Lung (tissue), 12 donors: ENCODE measurements around the gene CACNG3. TPM values are rescaled to one million over a fixed set of nuclear protein-coding genes. Genes with fewer than 3 reads are reported as not detected.
A peak's percentile ranks its signal among the peaks of the same experiment; 100 is the strongest.

ENCODE experiments used
- ATAC-seq: fragments of 200-7000 bp; cut with Tn5 transposase; one replicate; pipeline ENCODE4 v1.9.1; 2020; ENCODE audit warnings: moderate number of reproducible peaks; ENCODE audit not compliant: insufficient read depth, low FRiP score
- DNase-seq, 3 donors: peaks; one replicate each; pipeline ENCODE4 v3.0.0-alpha.2; 2013 to 2017
- H3K27ac ChIP-seq, 2 donors: one replicate each; pipeline ENCODE4 v1.5.1; 2013; ENCODE audit warnings: mild to moderate bottlenecking in 2 of 2, moderate library complexity in 2 of 2, control low read depth in 1 of 2, inconsistent platforms in 1 of 2, low read depth in 1 of 2, low read length in 1 of 2
- H3K27me3 ChIP-seq, 3 donors: one replicate each; pipeline ENCODE4 v1.5.1; 2013; ENCODE audit warnings: low read length in 2 of 3; ENCODE audit not compliant: control insufficient read depth in 3 of 3, insufficient read depth in 3 of 3
- H3K36me3 ChIP-seq, 4 donors: one replicate each; pipeline ENCODE4 v1.5.1; 2013; ENCODE audit warnings: low read length in 4 of 4, mild to moderate bottlenecking in 1 of 4, moderate library complexity in 1 of 4; ENCODE audit not compliant: control insufficient read depth in 4 of 4, insufficient read depth in 4 of 4
- H3K4me1 ChIP-seq, 5 donors: one replicate each; pipeline ENCODE4 v1.5.1; 2013; ENCODE audit warnings: low read length in 5 of 5, mild to moderate bottlenecking in 2 of 5, moderate library complexity in 1 of 5; ENCODE audit not compliant: control insufficient read depth in 5 of 5, insufficient read depth in 5 of 5
- H3K4me3 ChIP-seq: one replicate; pipeline ENCODE4 v1.5.1; 2013; ENCODE audit warnings: mild to moderate bottlenecking, control low read depth, moderate library complexity
- H3K9ac ChIP-seq, 2 donors: one replicate each; pipeline ENCODE4 v1.5.1; 2013; ENCODE audit warnings: low read length in 2 of 2, control low read depth in 1 of 2; ENCODE audit not compliant: insufficient read depth in 1 of 2
- H3K9me3 ChIP-seq, 4 donors: one replicate each; pipeline ENCODE4 v1.5.1; 2013; ENCODE audit warnings: low read length in 3 of 4, mild to moderate bottlenecking in 1 of 4, moderate library complexity in 1 of 4; ENCODE audit not compliant: control insufficient read depth in 4 of 4, insufficient read depth in 3 of 4
- WGBS, 2 donors: extraction: QIAGEN DNeasy Blood & Tissue Kit; methylation state at CpG; one replicate each; pipeline ENCODE4 v1.1.7; 2013; 5-methylcytosine and 5-hydroxymethylcytosine counted together
- polyA plus RNA-seq, 2 donors: library from polyadenylated mRNA; stranded (reverse); fragments of 200-250 nt; gene quantifications; one replicate each; pipeline ENCODE4 v1.2.1, GENCODE V29; 2013
- total RNA-seq, 2 donors: library from RNA; depleted of rRNA in 1 of 2; stranded (reverse); fragments of >200 nt in 1 of 2; gene quantifications; one replicate each; pipeline ENCODE4 v1.2.1, GENCODE V29; 2014 to 2021
- TF ChIP-seq, protein P1 (sequence below): IDR thresholded peaks from 2 replicates; pipeline ENCODE4 v1.5.1; 2012; ENCODE audit warnings: mild to moderate bottlenecking; ENCODE audit errors: control extremely low read depth, extremely low read depth
- donor health status: control.
- donor health status: control.
- donor health status: Bipolar disorder and iron deficiency.
- donor health status: healthy.
- donor health status: DM: yes; HTN: yes; CAD: no.

Gene CACNG3
- total and polyA plus RNA-seq, 4 donors, result not detected

DNA sequence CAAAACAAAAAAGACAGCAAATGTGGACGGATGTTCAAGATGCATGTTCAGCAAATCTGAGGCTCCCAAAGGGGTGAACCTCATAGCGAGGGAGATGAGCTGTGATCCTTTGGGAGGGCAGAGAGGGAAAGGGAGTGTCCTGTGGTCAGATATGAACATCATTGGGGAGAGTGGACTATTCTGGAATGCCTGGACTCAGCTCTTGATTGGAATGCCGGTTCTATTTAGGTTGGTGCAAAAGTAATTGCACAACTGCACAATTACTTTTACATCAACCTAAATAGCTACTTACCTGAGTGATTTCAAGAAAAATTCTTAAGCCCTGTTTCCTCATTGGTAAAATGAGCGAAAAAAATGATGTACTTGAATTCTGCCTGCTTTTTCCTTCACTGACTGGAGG is 89.6 kb downstream of the CACNG3 start:
- H3K36me3 ChIP-seq, result no peaks in the 10 kb centered on the region
- TF ChIP-seq, protein P1, sequence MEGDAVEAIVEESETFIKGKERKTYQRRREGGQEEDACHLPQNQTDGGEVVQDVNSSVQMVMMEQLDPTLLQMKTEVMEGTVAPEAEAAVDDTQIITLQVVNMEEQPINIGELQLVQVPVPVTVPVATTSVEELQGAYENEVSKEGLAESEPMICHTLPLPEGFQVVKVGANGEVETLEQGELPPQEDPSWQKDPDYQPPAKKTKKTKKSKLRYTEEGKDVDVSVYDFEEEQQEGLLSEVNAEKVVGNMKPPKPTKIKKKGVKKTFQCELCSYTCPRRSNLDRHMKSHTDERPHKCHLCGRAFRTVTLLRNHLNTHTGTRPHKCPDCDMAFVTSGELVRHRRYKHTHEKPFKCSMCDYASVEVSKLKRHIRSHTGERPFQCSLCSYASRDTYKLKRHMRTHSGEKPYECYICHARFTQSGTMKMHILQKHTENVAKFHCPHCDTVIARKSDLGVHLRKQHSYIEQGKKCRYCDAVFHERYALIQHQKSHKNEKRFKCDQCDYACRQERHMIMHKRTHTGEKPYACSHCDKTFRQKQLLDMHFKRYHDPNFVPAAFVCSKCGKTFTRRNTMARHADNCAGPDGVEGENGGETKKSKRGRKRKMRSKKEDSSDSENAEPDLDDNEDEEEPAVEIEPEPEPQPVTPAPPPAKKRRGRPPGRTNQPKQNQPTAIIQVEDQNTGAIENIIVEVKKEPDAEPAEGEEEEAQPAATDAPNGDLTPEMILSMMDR, result no peak
- H3K27me3 ChIP-seq, result peaks cover 0 to 3% (median 0%) of the 10 kb centered on the region in 3 donors
- no peak for DNase-seq
- no peak overlapping the region for H3K27ac ChIP-seq
- 77 to 87% methylated on average over 4 of the region's 4 CpGs for WGBS, 2 donors
- no peak overlapping the region for H3K4me3 ChIP-seq
- no peak for ATAC-seq
- H3K4me1 ChIP-seq, result no peaks in the 10 kb centered on the region
- peaks cover 0 to 2% (median 0%) of the 10 kb centered on the region in 4 donors for H3K9me3 ChIP-seq
- H3K9ac ChIP-seq, result no peak overlapping the region

DNA sequence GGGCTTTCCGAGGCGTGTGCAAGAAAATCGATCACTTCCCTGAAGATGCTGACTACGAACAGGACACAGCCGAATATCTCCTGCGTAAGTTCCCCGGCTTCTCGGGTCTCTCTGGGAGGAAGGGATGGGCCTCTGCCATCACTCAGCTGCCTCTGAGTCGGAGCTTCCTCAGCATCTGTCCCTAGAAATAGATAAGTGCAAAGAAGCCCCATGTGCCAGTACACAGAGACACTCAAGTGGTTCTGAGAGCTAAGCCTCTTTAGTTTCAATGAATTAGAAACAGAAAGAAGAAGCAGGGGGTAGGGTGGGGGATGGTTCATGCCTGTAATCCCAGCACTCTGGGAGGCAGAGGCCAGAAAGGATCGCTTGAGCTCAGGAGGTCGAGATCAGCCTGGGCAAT is 90.6 kb downstream of the CACNG3 start:
- WGBS, 2 donors, result 75 to 79% methylated on average over 11 of the region's 11 CpGs
- no peak for ATAC-seq
- Histone ChIP-seq H3K4me1 (no peaks in the 10 kb centered on the region), H3K9me3 (peaks cover 0 to 2% (median 0%) of the 10 kb centered on the region in 4 donors), H3K27me3 (peaks cover 0 to 3% (median 0%) of the 10 kb centered on the region in 3 donors), H3K9ac (no peak overlapping the region), H3K4me3 (no peak overlapping the region), H3K36me3 (no peaks in the 10 kb centered on the region), H3K27ac (no peak overlapping the region)
- TF ChIP-seq, protein P1, result no peak
- DNase-seq, result no peak

DNA sequence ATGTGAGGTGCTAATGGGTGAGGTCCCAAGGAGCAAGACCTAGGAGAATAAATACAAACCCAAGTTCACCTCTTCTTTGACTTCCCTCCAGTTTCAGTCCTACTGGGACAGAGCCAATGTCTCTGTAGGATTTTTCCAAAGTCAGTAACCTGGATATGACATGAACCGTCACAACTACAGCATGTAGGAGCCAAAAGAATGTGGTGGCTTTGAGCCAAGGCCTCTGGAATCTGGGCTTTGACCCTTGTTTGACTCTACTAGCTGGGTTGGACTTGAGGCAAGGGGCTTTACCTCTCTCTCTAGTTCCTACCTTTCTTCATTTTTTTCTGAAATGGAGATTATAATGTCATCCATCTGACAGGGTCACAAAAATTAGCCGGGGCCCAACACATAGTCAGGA is 91.4 kb downstream of the CACNG3 start:
- no peaks in the 10 kb centered on the region for H3K36me3 ChIP-seq
- peaks cover 0 to 2% (median 0%) of the 10 kb centered on the region in 4 donors for H3K9me3 ChIP-seq
- 47 to 62% methylated on average over 2 of the region's 2 CpGs for WGBS, 2 donors
- H3K27me3 ChIP-seq, result peaks cover 0 to 3% (median 0%) of the 10 kb centered on the region in 3 donors
- H3K27ac ChIP-seq, result no peak overlapping the region
- no peak overlapping the region for H3K9ac ChIP-seq
- DNase-seq (peak in 1 of 3 donors; percentile 12), ATAC-seq (no peak)
- TF ChIP-seq, protein P1, result no peak
- H3K4me3 ChIP-seq, result no peak overlapping the region
- no peaks in the 10 kb centered on the region for H3K4me1 ChIP-seq
